ENCODE data around the gene CRYM.

DNA sequence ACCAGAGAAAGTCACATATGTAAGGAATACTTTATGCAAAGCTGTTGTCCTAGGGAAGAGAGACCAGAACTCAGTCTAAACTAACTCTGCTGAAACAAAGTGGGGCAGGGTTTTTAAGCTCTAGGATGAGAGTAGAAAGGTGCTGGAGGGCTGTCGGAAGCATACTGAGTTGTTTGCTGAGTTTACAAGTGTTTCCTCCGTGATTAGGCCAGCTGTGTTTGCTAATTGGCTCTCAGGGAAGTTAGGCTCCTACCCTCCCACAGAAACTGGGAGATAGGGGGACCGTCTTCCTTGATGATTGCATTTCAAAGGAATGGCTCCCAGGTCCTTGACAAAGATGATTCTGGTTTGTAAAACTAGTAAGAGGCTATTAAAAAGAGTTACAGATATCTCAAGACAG is 24.4 kb upstream of the CRYM start:
- TF ChIP-seq, protein P1, sequence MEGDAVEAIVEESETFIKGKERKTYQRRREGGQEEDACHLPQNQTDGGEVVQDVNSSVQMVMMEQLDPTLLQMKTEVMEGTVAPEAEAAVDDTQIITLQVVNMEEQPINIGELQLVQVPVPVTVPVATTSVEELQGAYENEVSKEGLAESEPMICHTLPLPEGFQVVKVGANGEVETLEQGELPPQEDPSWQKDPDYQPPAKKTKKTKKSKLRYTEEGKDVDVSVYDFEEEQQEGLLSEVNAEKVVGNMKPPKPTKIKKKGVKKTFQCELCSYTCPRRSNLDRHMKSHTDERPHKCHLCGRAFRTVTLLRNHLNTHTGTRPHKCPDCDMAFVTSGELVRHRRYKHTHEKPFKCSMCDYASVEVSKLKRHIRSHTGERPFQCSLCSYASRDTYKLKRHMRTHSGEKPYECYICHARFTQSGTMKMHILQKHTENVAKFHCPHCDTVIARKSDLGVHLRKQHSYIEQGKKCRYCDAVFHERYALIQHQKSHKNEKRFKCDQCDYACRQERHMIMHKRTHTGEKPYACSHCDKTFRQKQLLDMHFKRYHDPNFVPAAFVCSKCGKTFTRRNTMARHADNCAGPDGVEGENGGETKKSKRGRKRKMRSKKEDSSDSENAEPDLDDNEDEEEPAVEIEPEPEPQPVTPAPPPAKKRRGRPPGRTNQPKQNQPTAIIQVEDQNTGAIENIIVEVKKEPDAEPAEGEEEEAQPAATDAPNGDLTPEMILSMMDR (conservative IDR thresholded peaks at IDR 0.05), result no peak
- TF ChIP-seq ZFX (IDR thresholded peaks at IDR 0.05), result no peak
